Measurements from ENCODE around the gene MORN1. TPM values are rescaled to one million over a fixed set of nuclear protein-coding genes. Genes with fewer than 3 reads are reported as not detected.
A peak's percentile ranks its signal among the peaks of the same experiment; 100 is the strongest.

The MORN1 gene
- total RNA-seq, 2 experiments from 2014 or later: 5.3 to 6.5 TPM

GRCh38 chr1:2415801-2416208 lies 24.5 kb upstream of the MORN1 start:
- intact Hi-C loops (cut with DNase I, micrococcal nuclease): loop anchor here in 1 of 2 experiments (2.0 to 10.0 kb wide), 2 partner anchors 425 to 1009 kb away; no protein-coding TSS in a partner anchor
- no peaks in the 10 kb centered on the region for H3K27me3 ChIP-seq (ENCODE audit: control insufficient read depth in 1 of 2, insufficient read depth in 2 of 2, low read length in 2 of 2)
- peak overlapping the region; percentile 56 to 68 for H3K27ac ChIP-seq (ENCODE audit: low read depth in 1 of 2, low read length in 2 of 2)
- Mint-ChIP-seq H3K9me3 (no peaks in the 10 kb centered on the region), H3K27me3 (no peaks in the 10 kb centered on the region), H3K27ac (peak overlapping the region; percentile 92), H3K36me3 (ENCODE audit: low read depth) (peaks cover 7% of the 10 kb centered on the region), H3K4me1 (ENCODE audit: low read depth) (peaks cover 32% of the 10 kb centered on the region), H3K4me3 (peak overlapping the region; percentile 89)
- ChIA-PET CTCF (interaction anchor here (1.2 to 2.0 kb wide), 3 partner anchors 108 to 169 kb away, joined by 4 to 6 read pairs (median 4); no protein-coding TSS in a partner anchor), POLR2A (interaction anchor here (0.6 to 4.5 kb wide), 13 partner anchors 9 to 371 kb away, joined by 3 to 54 read pairs (median 4); partner anchors contain the start of genes MORN1, PANK4, RER1 and TNFRSF14)
- ATAC-seq (ENCODE audit: poor library complexity) (no peak), DNase-seq (peak in 11 of 14 experiments; percentile 23 to 77 (median 54))
- H3K36me3 ChIP-seq (ENCODE audit: insufficient read depth, low read length): no peaks in the 10 kb centered on the region
- TF ChIP-seq CTCF (IDR thresholded peaks at IDR 0.05): no peak
- peak overlapping the region; percentile 77 for H3K4me3 ChIP-seq (ENCODE audit: low read length)
- H3K4me1 ChIP-seq (ENCODE audit: insufficient read depth, low read length): peaks cover 65% of the 10 kb centered on the region
- H3K9me3 ChIP-seq (ENCODE audit: control insufficient read depth in 1 of 2, insufficient read depth in 1 of 2, low read length in 2 of 2): peaks cover 0 to 5% of the 10 kb centered on the region in 2 experiments

GRCh38 chr1:2415337-2415736 lies 24.0 kb upstream of the MORN1 start:
- Mint-ChIP-seq H3K9me3 (no peaks in the 10 kb centered on the region), H3K4me1 (ENCODE audit: low read depth) (peaks cover 32% of the 10 kb centered on the region), H3K27me3 (no peaks in the 10 kb centered on the region), H3K27ac (peak overlapping the region; percentile 92), H3K4me3 (peak overlapping the region; percentile 89), H3K36me3 (ENCODE audit: low read depth) (peaks cover 12% of the 10 kb centered on the region)
- ChIA-PET CTCF (interaction anchor here (1.2 to 2.0 kb wide), 3 partner anchors 108 to 170 kb away, joined by 4 to 6 read pairs (median 4); no protein-coding TSS in a partner anchor), POLR2A (interaction anchor here (0.6 to 4.5 kb wide), 12 partner anchors 9 to 372 kb away, joined by 3 to 54 read pairs (median 5); partner anchors contain the start of genes MORN1, PANK4, RER1 and TNFRSF14)
- Histone ChIP-seq H3K27me3 (ENCODE audit: control insufficient read depth in 1 of 2, insufficient read depth in 2 of 2, low read length in 2 of 2) (no peaks in the 10 kb centered on the region), H3K9me3 (ENCODE audit: control insufficient read depth in 1 of 2, insufficient read depth in 1 of 2, low read length in 2 of 2) (peaks cover 0 to 5% of the 10 kb centered on the region in 2 experiments), H3K36me3 (ENCODE audit: insufficient read depth, low read length) (no peaks in the 10 kb centered on the region), H3K27ac (ENCODE audit: low read depth in 1 of 2, low read length in 2 of 2) (peak overlapping the region; percentile 56 to 68), H3K4me1 (ENCODE audit: insufficient read depth, low read length) (peaks cover 65% of the 10 kb centered on the region), H3K4me3 (ENCODE audit: low read length) (peak overlapping the region; percentile 77)
- intact Hi-C loops (cut with DNase I, micrococcal nuclease): loop anchor here in 1 of 2 experiments (2.0 to 10.0 kb wide), 2 partner anchors 425 to 1009 kb away; no protein-coding TSS in a partner anchor
- ATAC-seq (ENCODE audit: poor library complexity) (no peak), DNase-seq (peak in 2 of 14 experiments; percentile 24 to 35)
- no peak for TF ChIP-seq CTCF (IDR thresholded peaks at IDR 0.05)

GRCh38 chr1:2414297-2414958 lies 23.1 kb upstream of the MORN1 start:
- Histone ChIP-seq H3K9me3 (ENCODE audit: control insufficient read depth in 1 of 2, insufficient read depth in 1 of 2, low read length in 2 of 2) (peaks cover 0 to 5% of the 10 kb centered on the region in 2 experiments), H3K4me1 (ENCODE audit: insufficient read depth, low read length) (peaks cover 65% of the 10 kb centered on the region), H3K27me3 (ENCODE audit: control insufficient read depth in 1 of 2, insufficient read depth in 2 of 2, low read length in 2 of 2) (no peaks in the 10 kb centered on the region), H3K4me3 (ENCODE audit: low read length) (peak overlapping the region; percentile 12), H3K27ac (ENCODE audit: low read depth in 1 of 2, low read length in 2 of 2) (peak overlapping the region in 1 of 2 donors; percentile 55), H3K36me3 (ENCODE audit: insufficient read depth, low read length) (peaks cover 2% of the 10 kb centered on the region)
- intact Hi-C loops (cut with DNase I, micrococcal nuclease): loop anchor here (1.0 to 10.0 kb wide), 7 partner anchors 134 to 1010 kb away; no protein-coding TSS in a partner anchor
- Mint-ChIP-seq H3K36me3 (ENCODE audit: low read depth) (peaks cover 20% of the 10 kb centered on the region), H3K4me3 (peak overlapping the region; percentile 89), H3K9me3 (no peaks in the 10 kb centered on the region), H3K27me3 (no peaks in the 10 kb centered on the region), H3K4me1 (ENCODE audit: low read depth) (peaks cover 32% of the 10 kb centered on the region), H3K27ac (peak overlapping the region; percentile 92)
- ChIA-PET CTCF (interaction anchor here (0.7 to 2.0 kb wide), 7 partner anchors 23 to 373 kb away, joined by 3 to 6 read pairs (median 4); partner anchors contain the start of genes MORN1 and RER1), POLR2A (interaction anchor here (1.4 to 4.5 kb wide), 2 partner anchors 133 to 373 kb away, joined by 4 to 54 read pairs; no protein-coding TSS in a partner anchor)
- TF ChIP-seq CTCF (IDR thresholded peaks at IDR 0.05): peak; percentile 88
- peak; percentile 67 to 89 (median 78) for DNase-seq
- peak; percentile 41 for ATAC-seq (ENCODE audit: poor library complexity)

Measured in CD4-positive, alpha-beta T cell (primary cell).